Measurements from ENCODE around the gene PHF13. TPM values are rescaled to one million over a fixed set of nuclear protein-coding genes. Genes with fewer than 3 reads are reported as not detected.

The PHF13 gene
- total and polyA plus RNA-seq, 9 of the 15 experiments (the other 6 are each of a cell fraction or from before 2014, with no cell fraction given): 1.8 to 36.1 (median 11.7) TPM

DNA sequence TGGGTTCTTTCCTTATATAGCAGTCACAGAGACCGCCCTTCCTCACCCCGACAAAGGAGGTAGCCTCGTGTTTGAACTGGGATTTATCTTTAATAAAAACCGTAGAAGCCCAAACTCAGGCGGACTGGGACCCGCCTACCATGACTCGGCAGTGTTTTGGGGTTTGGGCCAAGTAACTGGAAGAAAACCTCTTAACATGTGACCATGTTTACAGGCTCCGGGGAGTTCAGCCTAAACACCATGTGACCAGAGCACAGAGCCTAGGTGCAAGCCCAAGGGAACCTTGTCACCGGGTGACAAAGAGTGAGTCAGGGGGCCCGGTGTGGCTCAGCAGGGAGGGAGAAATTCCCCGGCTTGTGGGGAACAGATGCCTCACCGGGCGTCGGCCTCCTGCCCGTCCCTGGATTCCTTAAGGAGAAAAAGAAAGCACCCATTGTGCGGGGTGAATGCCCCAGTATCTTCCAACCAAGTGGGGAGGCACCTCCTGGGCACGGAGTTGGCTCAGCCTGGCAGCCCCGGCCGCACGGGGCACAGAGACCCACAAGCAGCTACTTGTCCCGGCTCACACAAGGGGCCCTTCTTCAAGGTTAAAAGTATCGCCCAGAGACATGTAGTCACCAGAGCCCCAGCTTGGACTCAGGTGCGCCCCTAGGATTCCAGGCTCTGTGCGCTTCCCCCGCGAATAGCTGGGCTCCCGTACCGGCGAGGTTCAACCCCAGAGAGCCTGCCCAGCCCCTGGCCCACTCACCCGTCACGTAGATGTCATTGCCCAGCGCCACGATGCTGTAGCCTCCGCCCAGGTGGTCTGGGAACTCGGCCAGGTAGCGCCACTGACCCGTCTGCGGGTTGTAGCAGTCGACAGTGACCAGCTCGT is 12.2 kb upstream of the PHF13 start (continued):
- TF ChIP-seq XRCC5 (IDR thresholded peaks at IDR 0.05; ENCODE audit: low read depth, low read length): peak; percentile 58; the same call in 1 of the 2 replicates
- TF ChIP-seq, protein P1, sequence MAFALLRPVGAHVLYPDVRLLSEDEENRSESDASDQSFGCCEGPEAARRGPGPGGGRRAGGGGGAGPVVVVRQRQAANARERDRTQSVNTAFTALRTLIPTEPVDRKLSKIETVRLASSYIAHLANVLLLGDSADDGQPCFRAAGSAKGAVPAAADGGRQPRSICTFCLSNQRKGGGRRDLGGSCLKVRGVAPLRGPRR (CRISPR knock-in tag; IDR thresholded peaks at IDR 0.05): no peak
- no peak for TF ChIP-seq HNRNPLL (IDR thresholded peaks at IDR 0.05; ENCODE audit: low read depth, low read length, poor library complexity, severe bottlenecking)
- peak; percentile 81 for TF ChIP-seq MTA1 (IDR thresholded peaks at IDR 0.05; ENCODE audit: borderline replicate concordance)
- TF ChIP-seq NR3C1 (CRISPR knock-in tag; IDR thresholded peaks at IDR 0.05): no peak
- TF ChIP-seq ZNF124 (CRISPR knock-in tag; IDR thresholded peaks at IDR 0.05): no peak
- TF ChIP-seq, protein P2, sequence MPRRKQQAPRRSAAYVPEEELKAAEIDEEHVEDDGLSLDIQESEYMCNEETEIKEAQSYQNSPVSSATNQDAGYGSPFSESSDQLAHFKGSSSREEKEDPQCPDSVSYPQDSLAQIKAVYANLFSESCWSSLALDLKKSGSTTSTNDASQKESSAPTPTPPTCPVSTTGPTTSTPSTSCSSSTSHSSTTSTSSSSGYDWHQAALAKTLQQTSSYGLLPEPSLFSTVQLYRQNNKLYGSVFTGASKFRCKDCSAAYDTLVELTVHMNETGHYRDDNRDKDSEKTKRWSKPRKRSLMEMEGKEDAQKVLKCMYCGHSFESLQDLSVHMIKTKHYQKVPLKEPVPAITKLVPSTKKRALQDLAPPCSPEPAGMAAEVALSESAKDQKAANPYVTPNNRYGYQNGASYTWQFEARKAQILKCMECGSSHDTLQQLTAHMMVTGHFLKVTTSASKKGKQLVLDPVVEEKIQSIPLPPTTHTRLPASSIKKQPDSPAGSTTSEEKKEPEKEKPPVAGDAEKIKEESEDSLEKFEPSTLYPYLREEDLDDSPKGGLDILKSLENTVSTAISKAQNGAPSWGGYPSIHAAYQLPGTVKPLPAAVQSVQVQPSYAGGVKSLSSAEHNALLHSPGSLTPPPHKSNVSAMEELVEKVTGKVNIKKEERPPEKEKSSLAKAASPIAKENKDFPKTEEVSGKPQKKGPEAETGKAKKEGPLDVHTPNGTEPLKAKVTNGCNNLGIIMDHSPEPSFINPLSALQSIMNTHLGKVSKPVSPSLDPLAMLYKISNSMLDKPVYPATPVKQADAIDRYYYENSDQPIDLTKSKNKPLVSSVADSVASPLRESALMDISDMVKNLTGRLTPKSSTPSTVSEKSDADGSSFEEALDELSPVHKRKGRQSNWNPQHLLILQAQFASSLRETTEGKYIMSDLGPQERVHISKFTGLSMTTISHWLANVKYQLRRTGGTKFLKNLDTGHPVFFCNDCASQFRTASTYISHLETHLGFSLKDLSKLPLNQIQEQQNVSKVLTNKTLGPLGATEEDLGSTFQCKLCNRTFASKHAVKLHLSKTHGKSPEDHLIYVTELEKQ (CRISPR knock-in tag; IDR thresholded peaks at IDR 0.05): no peak
- TF ChIP-seq SRSF9 (IDR thresholded peaks at IDR 0.05; ENCODE audit: borderline replicate concordance, low read depth, low read length): no peak
- TF ChIP-seq SMARCB1 (IDR thresholded peaks at IDR 0.05; ENCODE audit: insufficient read length, low read depth): no peak
- TF ChIP-seq SOX6 (IDR thresholded peaks at IDR 0.05): peak; percentile 54; the same call in 1 of the 2 replicates
- peak; percentile 71 for TF ChIP-seq BHLHE40 (IDR thresholded peaks at IDR 0.05; ENCODE audit: low read length)
- TF ChIP-seq ZNF316 (IDR thresholded peaks at IDR 0.05): peak; percentile 91
- TF ChIP-seq, protein P3, sequence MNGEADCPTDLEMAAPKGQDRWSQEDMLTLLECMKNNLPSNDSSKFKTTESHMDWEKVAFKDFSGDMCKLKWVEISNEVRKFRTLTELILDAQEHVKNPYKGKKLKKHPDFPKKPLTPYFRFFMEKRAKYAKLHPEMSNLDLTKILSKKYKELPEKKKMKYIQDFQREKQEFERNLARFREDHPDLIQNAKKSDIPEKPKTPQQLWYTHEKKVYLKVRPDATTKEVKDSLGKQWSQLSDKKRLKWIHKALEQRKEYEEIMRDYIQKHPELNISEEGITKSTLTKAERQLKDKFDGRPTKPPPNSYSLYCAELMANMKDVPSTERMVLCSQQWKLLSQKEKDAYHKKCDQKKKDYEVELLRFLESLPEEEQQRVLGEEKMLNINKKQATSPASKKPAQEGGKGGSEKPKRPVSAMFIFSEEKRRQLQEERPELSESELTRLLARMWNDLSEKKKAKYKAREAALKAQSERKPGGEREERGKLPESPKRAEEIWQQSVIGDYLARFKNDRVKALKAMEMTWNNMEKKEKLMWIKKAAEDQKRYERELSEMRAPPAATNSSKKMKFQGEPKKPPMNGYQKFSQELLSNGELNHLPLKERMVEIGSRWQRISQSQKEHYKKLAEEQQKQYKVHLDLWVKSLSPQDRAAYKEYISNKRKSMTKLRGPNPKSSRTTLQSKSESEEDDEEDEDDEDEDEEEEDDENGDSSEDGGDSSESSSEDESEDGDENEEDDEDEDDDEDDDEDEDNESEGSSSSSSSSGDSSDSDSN (IDR thresholded peaks at IDR 0.05; ENCODE audit: borderline replicate concordance in 1 of 2, low read depth in 2 of 2, low read length in 2 of 2): peak in 1 of 2 experiments; percentile 37; a peak in 1 of 4 replicates

Data from K562 (cell line).